Keratinocyte (primary cell): ENCODE results near the gene TMEM119. TPM values are rescaled to one million over a fixed set of nuclear protein-coding genes. Genes with fewer than 3 reads are reported as not detected.

ENCODE experiments used
- DNase-seq: peaks from one replicate; pipeline ENCODE4 v3.0.0-alpha.2; 2011; ENCODE audit warnings: low read depth, missing footprints, low spot score
- FAIRE-seq: peaks from 2 replicates; lab custom pipeline; 2011; peaks lifted over from hg19 to GRCh38; lab: Jason Lieb, UNC
- H2AFZ ChIP-seq: 2 replicates; pipeline ENCODE4 v1.6.0; 2012; ENCODE audit warnings: low read length, control low read depth, inconsistent platforms; ENCODE audit not compliant: control insufficient read depth
- H3K27ac ChIP-seq: 2 replicates; pipeline ENCODE4 v1.5.1; 2011; ENCODE audit warnings: low read length; ENCODE audit not compliant: control insufficient read depth, insufficient read depth
- H3K27me3 ChIP-seq: 3 replicates; pipeline ENCODE4 v1.6.0; 2011; ENCODE audit warnings: low read length; ENCODE audit not compliant: control insufficient read depth, insufficient read depth; ENCODE audit errors: extremely low read depth
- H3K36me3 ChIP-seq, 2 experiments: 2 replicates in 1 of 2; 3 replicates in 1 of 2; pipeline ENCODE4 v1.5.1; 2011; ENCODE audit warnings: low read length in 2 of 2, mild to moderate bottlenecking in 1 of 2; ENCODE audit not compliant: control insufficient read depth in 2 of 2, insufficient read depth in 2 of 2; ENCODE audit errors: extremely low read depth in 1 of 2
- H3K4me1 ChIP-seq: 3 replicates; pipeline ENCODE4 v1.5.1; 2011; ENCODE audit warnings: low read length; ENCODE audit not compliant: control insufficient read depth, insufficient read depth; ENCODE audit errors: extremely low read depth
- H3K4me2 ChIP-seq: 3 replicates; pipeline ENCODE4 v1.6.0; 2011; ENCODE audit warnings: low read depth, low read length; ENCODE audit not compliant: control insufficient read depth, insufficient read depth; ENCODE audit errors: extremely low read depth
- H3K4me3 ChIP-seq, 3 experiments: fragments of 200-600 bp in 1 of 3; sonication (generic) in 1 of 3; 2 replicates in 2 of 3; 3 replicates in 1 of 3; pipeline ENCODE4 v1.5.1; 2011 to 2016; ENCODE audit warnings: low read length in 3 of 3, mild to moderate bottlenecking in 3 of 3, control low read depth in 2 of 3, inconsistent platforms in 1 of 3, low read depth in 1 of 3, mixed read lengths in 1 of 3, mixed run types in 1 of 3, moderate library complexity in 1 of 3; ENCODE audit not compliant: control insufficient read depth in 2 of 3, insufficient read depth in 2 of 3; ENCODE audit errors: extremely low read depth in 1 of 3
- H3K79me2 ChIP-seq: 2 replicates; pipeline ENCODE4 v1.6.0; 2012; ENCODE audit warnings: low read length; ENCODE audit not compliant: control insufficient read depth, insufficient read depth
- H3K9ac ChIP-seq: 3 replicates; pipeline ENCODE4 v1.6.0; 2011; ENCODE audit warnings: low read length; ENCODE audit not compliant: control insufficient read depth, insufficient read depth; ENCODE audit errors: extremely low read depth
- H3K9me1 ChIP-seq: 3 replicates; pipeline ENCODE4 v1.6.0; 2011; ENCODE audit warnings: low read length; ENCODE audit not compliant: control insufficient read depth, insufficient read depth; ENCODE audit errors: extremely low read depth
- H3K9me3 ChIP-seq: 2 replicates; pipeline ENCODE4 v1.5.1; 2012; ENCODE audit warnings: low read depth, low read length; ENCODE audit not compliant: control insufficient read depth
- H4K20me1 ChIP-seq: 3 replicates; pipeline ENCODE4 v1.6.0; 2011; ENCODE audit warnings: low read length; ENCODE audit not compliant: control insufficient read depth, insufficient read depth; ENCODE audit errors: extremely low read depth
- CTCF ChIP-seq, 3 experiments: IDR thresholded peaks in 1 of 3; conservative IDR thresholded peaks in 1 of 3; optimal IDR thresholded peaks in 1 of 3; 2 replicates in 2 of 3; 3 replicates in 1 of 3; pipeline versions ENCODE3 to v1.5.1; 2011; ENCODE audit warnings: low read length in 3 of 3, mild to moderate bottlenecking in 3 of 3, moderate library complexity in 2 of 3, control low read depth in 1 of 3, inconsistent platforms in 1 of 3; ENCODE audit not compliant: insufficient read depth in 2 of 3; ENCODE audit errors: extremely low read depth in 1 of 3
- EZH2 ChIP-seq: IDR thresholded peaks from one replicate; pipeline ENCODE4 v1.6.1; 2012; ENCODE audit warnings: inconsistent platforms, mild to moderate bottlenecking, low read length, moderate library complexity
- dilution Hi-C: fragments of 300-500 bp; cut with MboI; formaldehyde crosslinking; loops from one replicate; pipeline ENCODE4 v1.7.0; 2020; ENCODE audit warnings: low sequenced_read_pairs; ENCODE audit not compliant: extremely low pct_ligation_motif_present
- polyA plus RNA-seq, 5 experiments: library from polyadenylated mRNA; depleted of rRNA in 3 of 5; stranded (reverse) in 3 of 5; stranded (forward) in 1 of 5; unstranded in 1 of 5; fragments of >200 nt; gene quantifications; 1 replicate in 1 of 5; 2 replicates in 3 of 5; 3 replicates in 1 of 5; pipeline versions ENCODE4 v1.2.1 to v1.2.3, GENCODE V29; 2011 to 2012; ENCODE audit warnings: missing spikeins in 2 of 5, low read depth in 1 of 5, low replicate concordance in 1 of 5

TMEM119 gene
- polyA plus RNA-seq, 1 donor (not counting 4 experiments of a cell fraction or from before 2014, with no cell fraction given), result not detected

- H4K20me1 ChIP-seq, result peaks cover 3% of the 10 kb centered on the region
- H3K4me3 ChIP-seq, result peak overlapping the region; percentile 87 to 98 (median 92)
- H3K79me2 ChIP-seq, result peaks cover 64% of the 10 kb centered on the region
- H3K27me3 ChIP-seq, result no peaks in the 10 kb centered on the region
- peak overlapping the region; percentile 99 for H3K27ac ChIP-seq
- DNase-seq (no peak), FAIRE-seq (no peak)
- dilution Hi-C loops, result no loop called here
- peak overlapping the region; percentile 98 for H3K9ac ChIP-seq
- TF ChIP-seq CTCF (optimal IDR thresholded peaks at IDR 0.05 in 1 of 3, IDR thresholded peaks at IDR 0.05 in 1 of 3, conservative IDR thresholded peaks at IDR 0.05 in 1 of 3; ENCODE audit: extremely low read depth in 1 of 3, insufficient read depth in 2 of 3, low read length in 3 of 3), result no peak
- no peak for TF ChIP-seq EZH2
- no peaks in the 10 kb centered on the region for H3K9me3 ChIP-seq
- H3K9me1 ChIP-seq, result no peaks in the 10 kb centered on the region
- peaks cover 21% of the 10 kb centered on the region for H3K4me1 ChIP-seq
- peak overlapping the region; percentile 100 for H2AFZ ChIP-seq
- H3K36me3 ChIP-seq, result peaks cover 11 to 24% of the 10 kb centered on the region in 2 experiments
- H3K4me2 ChIP-seq, result peak overlapping the region; percentile 98
Measured at GRCh38 chr12:108560321-108560721, 37.6 kb downstream of the TMEM119 start.

GRCh38 chr12:108559748-108560147 is 38.1 kb downstream of the TMEM119 start:
- Histone ChIP-seq H3K36me3 (peaks cover 7 to 20% of the 10 kb centered on the region in 2 experiments), H2AFZ (no peak overlapping the region), H3K9ac (peak overlapping the region; percentile 98), H3K9me3 (no peaks in the 10 kb centered on the region), H4K20me1 (peaks cover 4% of the 10 kb centered on the region), H3K9me1 (no peaks in the 10 kb centered on the region), H3K4me1 (peaks cover 21% of the 10 kb centered on the region), H3K27me3 (no peaks in the 10 kb centered on the region), H3K79me2 (peaks cover 69% of the 10 kb centered on the region), H3K4me2 (peak overlapping the region; percentile 98), H3K4me3 (peak overlapping the region; percentile 87 to 98 (median 92)), H3K27ac (peak overlapping the region; percentile 99)
- no peak for TF ChIP-seq EZH2
- TF ChIP-seq CTCF (optimal IDR thresholded peaks at IDR 0.05 in 1 of 3, IDR thresholded peaks at IDR 0.05 in 1 of 3, conservative IDR thresholded peaks at IDR 0.05 in 1 of 3; ENCODE audit: extremely low read depth in 1 of 3, insufficient read depth in 2 of 3, low read length in 3 of 3), result peak; percentile 3 to 26 (median 17)
- no peak for FAIRE-seq
- dilution Hi-C loops, result no loop called here
- DNase-seq, result no peak
